GM10248 (cell line): Measurements from ENCODE around the gene METAP1D.
"Not testable (repeated sequence)": the region's sequence is repeated elsewhere in the genome, so short reads cannot be mapped to it uniquely, and the experiment has no call there.

Source experiments
- CTCF ChIA-PET: fragments of 300-600 bp; sonication (Branson Sonifier 250); formaldehyde crosslinking; extraction: SDS; loops from one replicate; lab custom pipeline; 2021; ENCODE audit warnings: antibody characterized with exemption; lab: Yijun Ruan, JAX
- POLR2A ChIA-PET: fragments of 350-650 bp; sonication (Branson Sonifier 250); formaldehyde crosslinking; extraction: SDS; loops from one replicate; lab custom pipeline; 2020; ENCODE audit warnings: antibody characterized with exemption; lab: Yijun Ruan, JAX
- DNase-seq: peaks from one replicate; pipeline ENCODE4 v3.0.0; 2012; ENCODE audit errors: extremely low spot score
- TF ChIP-seq, protein P1 (sequence below): IDR thresholded peaks from 2 replicates; pipeline ENCODE4 v1.5.1; 2012; ENCODE audit warnings: mild to moderate bottlenecking, low read depth; ENCODE audit errors: extremely low read depth, missing control alignments, control extremely low read depth

METAP1D gene

DNA sequence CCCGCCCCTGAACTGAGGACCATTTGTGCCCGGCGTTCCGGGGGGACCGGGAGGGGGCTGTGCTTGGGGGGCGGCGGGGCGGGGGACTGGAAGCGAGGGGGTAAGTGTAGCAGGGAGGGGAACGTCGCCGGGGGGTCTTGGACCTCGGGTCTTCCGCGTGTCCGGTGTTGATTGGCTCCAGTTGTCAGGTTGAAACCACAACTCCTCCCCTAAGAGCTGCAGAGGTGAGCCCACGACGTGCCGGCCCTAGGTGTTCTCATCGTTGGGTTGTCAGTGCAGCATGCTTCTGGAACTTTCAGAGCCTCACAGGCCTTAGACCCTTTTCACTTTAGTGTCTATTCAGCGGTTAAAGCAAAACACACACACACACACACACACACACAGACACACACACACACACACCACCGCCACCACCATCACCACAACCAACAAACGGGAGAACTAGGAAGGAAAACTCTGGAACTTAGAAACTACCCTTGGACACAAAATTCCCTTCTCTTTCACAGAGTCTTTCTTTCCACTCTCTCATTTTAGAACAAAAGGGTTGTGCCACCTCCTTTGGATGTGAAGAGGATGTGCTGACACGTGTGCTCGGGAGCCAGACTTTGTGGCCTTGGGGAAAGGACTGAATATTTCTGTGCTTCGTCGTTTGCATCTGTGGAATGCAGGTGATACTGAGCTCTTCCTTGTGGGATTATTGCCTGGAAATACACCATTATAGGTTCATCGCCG lies 109.7 kb downstream of the METAP1D start:
- ChIA-PET CTCF (interaction anchor here (1.1 to 12.3 kb wide), 4 partner anchors 13 to 409 kb away, joined by 3 to 162 read pairs (median 6); no protein-coding TSS in a partner anchor), POLR2A (no interaction called here)
- TF ChIP-seq, protein P1, sequence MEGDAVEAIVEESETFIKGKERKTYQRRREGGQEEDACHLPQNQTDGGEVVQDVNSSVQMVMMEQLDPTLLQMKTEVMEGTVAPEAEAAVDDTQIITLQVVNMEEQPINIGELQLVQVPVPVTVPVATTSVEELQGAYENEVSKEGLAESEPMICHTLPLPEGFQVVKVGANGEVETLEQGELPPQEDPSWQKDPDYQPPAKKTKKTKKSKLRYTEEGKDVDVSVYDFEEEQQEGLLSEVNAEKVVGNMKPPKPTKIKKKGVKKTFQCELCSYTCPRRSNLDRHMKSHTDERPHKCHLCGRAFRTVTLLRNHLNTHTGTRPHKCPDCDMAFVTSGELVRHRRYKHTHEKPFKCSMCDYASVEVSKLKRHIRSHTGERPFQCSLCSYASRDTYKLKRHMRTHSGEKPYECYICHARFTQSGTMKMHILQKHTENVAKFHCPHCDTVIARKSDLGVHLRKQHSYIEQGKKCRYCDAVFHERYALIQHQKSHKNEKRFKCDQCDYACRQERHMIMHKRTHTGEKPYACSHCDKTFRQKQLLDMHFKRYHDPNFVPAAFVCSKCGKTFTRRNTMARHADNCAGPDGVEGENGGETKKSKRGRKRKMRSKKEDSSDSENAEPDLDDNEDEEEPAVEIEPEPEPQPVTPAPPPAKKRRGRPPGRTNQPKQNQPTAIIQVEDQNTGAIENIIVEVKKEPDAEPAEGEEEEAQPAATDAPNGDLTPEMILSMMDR, result no peak
- peak; percentile 18 for DNase-seq

DNA sequence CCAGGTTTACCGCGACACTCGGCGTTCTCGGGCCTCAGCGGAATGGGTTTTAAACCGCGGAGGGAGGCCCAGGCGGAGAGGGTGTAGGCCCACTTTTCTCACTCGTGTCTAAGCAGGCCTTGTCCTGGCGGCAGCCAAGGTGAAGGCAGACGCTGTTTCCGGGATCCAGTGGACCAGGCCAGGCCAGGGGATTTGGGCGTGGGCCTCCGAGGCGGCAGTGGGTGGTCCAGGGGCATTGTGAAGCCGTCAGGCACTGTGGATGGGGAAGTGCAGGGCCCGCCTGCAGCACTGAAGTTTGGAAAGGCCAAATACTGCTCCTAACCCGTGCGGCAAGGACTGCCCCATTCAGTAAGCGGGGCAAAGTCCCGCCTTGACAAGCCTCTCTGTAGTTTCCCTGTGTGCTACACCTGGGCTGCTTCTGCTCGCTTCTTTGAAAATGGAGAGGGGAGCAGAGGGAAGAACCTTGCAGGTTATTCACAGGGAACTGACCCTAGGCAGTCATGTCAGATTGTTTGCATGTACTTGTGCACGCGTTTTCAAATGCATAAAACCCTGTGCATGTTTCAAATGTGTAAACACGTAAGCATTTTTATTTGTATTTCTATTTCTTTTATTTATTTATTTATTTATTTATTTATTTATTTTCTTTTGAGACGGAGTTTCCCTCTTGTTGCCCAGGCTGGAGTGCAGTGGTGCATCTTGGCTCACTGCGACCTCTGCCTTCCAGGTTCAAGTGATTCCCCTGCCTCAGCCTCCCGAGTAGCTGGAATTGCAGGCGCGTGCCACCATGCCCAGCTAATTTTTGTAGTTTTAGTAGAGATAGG lies 110.4 kb downstream of the METAP1D start:
- TF ChIP-seq, protein P1, result no peak
- CTCF ChIA-PET, result interaction anchor here (1.0 to 12.3 kb wide), 3 partner anchors 14 to 410 kb away, joined by 3 to 162 read pairs (median 3); no protein-coding TSS in a partner anchor
- POLR2A ChIA-PET, result no interaction called here
- DNase-seq, result peak; percentile 11

DNA sequence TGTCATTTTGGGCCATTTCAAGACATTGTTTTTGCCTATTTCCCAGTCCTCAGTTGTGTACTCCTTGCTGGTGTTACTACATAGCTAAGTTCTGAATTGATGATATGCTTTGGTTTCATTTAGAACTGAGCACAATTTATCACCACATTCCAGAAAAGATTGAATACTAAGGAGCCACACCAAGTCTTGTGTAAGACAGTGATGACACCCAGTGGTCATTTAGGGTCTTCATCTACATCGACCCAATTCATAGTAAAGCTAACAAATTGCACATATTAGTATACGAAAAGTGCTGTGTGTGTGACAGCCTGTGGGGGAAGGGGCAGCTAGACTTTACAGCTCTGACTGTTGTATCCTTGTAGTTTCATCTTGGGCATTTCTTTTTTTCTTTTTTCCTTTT lies 113.9 kb downstream of the METAP1D start:
- DNase-seq, result peak; percentile 15
- POLR2A ChIA-PET, result no interaction called here
- TF ChIP-seq, protein P1, result peak; percentile 25
- CTCF ChIA-PET, result interaction anchor here (0.6 to 3.8 kb wide), 16 partner anchors 8 to 547 kb away, joined by 3 to 20 read pairs (median 4); no protein-coding TSS in a partner anchor

DNA sequence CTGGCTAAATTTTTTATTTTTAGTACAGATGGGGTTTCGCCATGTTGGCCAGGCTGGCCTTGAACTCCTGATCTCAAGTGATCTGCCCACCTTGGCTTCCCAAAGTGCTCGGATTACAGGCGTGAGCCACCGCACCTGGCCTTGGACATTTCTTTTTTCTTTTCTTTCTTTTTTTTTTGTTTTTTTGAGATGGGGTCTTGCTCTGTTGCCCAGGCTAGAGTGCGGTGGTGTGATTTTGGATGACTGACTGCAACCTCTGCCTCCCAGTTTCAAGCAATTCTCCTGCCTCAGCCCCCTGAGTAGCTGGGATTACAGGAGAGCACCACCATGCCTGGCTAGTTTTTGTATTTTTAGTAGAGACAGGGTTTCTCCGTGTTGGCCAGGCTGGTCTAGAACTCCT lies 114.4 kb downstream of the METAP1D start:
- POLR2A ChIA-PET, DNase-seq: not testable (repeated sequence)
- CTCF ChIA-PET, result interaction anchor here (0.6 to 3.8 kb wide), 16 partner anchors 9 to 548 kb away, joined by 3 to 20 read pairs (median 4); no protein-coding TSS in a partner anchor

DNA sequence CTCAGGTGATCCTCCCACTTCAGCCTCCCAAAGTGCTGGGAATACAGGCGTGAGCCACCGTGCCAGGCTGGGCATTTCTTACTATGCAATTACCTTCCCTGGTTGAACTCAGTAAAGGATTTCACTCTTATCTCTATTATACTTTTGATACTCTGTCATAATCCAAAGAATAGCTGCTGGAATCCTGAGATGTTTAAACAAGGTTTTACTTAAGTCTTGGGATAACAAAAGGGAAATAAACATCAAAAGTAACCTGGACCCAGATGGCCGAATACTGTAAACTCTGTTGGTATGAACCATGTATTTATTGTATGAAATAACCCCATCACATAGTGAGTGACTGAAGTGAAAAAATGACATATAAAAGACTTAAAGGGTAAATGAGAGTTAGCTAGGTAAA lies 114.8 kb downstream of the METAP1D start:
- TF ChIP-seq, protein P1, result no peak
- DNase-seq, result no peak
- ChIA-PET CTCF (interaction anchor here (0.9 to 3.8 kb wide), 8 partner anchors 9 to 543 kb away, joined by 3 to 20 read pairs (median 4); no protein-coding TSS in a partner anchor), POLR2A (no interaction called here)

DNA sequence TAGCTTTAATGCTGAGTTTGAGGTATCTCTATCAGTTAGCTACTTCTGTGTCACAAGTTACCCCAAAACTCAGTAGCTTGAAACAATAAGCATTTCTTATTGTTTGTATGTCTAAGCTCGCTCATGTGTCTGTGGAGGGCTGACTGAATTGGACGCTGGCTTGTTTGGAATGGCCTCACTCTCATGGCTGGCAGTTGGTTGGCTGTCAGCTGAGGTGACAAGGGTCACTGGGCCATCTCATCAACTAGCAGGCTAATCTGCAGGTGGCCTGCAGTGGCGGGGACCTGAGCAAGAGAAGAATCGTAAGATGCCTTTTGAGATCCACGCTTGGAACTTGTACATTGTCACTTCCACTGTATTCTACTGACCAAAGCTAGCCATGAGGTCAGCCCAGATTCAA lies 116.4 kb downstream of the METAP1D start:
- no peak for DNase-seq
- ChIA-PET POLR2A (no interaction called here), CTCF (interaction anchor here (0.8 to 3.8 kb wide), 6 partner anchors 11 to 542 kb away, joined by 3 to 20 read pairs (median 4); no protein-coding TSS in a partner anchor)
- TF ChIP-seq, protein P1, result no peak
